HUES48 (cell line): ENCODE results near the gene CLDN9.

Source experiments
- H3K27ac ChIP-seq: one replicate; pipeline ENCODE4 v1.7.0; 2013; ENCODE audit warnings: low read depth, low read length, inconsistent platforms
- H3K27me3 ChIP-seq: 2 replicates; pipeline ENCODE4 v1.6.1; 2013; ENCODE audit warnings: mild to moderate bottlenecking, low read length; ENCODE audit not compliant: control insufficient read depth, insufficient read depth
- H3K36me3 ChIP-seq: 2 replicates; pipeline ENCODE4 v1.6.1; 2013; ENCODE audit warnings: low read length; ENCODE audit not compliant: control insufficient read depth, insufficient read depth
- H3K4me1 ChIP-seq: 2 replicates; pipeline ENCODE4 v1.6.1; 2013; ENCODE audit warnings: mild to moderate bottlenecking, low read length; ENCODE audit not compliant: control insufficient read depth, insufficient read depth
- H3K4me3 ChIP-seq: 2 replicates; pipeline ENCODE4 v1.5.1; 2013; ENCODE audit warnings: mild to moderate bottlenecking, low read depth, low read length
- H3K9ac ChIP-seq: 2 replicates; pipeline ENCODE4 v1.6.1; 2013; ENCODE audit warnings: mild to moderate bottlenecking, low read depth, low read length, moderate library complexity
- H3K9me3 ChIP-seq: 2 replicates; pipeline ENCODE4 v1.6.1; 2013; ENCODE audit warnings: low read length; ENCODE audit not compliant: control insufficient read depth, insufficient read depth

The CLDN9 gene

DNA sequence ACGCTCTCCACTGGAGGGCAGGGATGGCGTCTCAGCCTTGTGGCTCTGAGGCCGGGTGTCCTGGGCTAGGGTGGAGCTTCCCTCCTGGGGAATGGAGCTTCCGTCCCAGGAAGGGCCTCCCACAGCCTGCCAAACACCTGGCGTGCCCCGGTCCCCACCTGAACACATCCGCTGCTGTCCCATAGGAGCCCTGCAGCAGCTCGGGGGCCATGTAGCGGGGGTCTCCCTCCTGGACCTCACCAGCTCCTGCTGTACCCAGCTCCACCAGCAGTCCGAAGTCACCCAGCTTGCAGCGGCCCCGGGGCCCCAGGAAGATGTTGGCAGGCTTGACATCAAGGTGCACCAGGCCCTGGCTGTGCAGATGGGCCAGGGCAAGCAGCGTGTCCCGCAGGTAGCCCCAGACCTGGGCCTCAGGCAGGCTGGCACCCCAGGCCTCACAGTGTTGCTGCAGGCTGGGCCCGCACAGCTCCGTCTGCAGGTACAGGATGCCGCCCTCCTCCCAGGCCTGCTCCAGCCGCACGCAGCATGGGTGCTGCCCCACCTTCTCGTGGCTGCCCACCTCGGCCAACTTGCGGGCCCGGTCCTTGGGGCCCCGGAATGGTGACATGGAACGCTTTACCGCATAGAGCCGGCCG lies 37.4 kb upstream of the CLDN9 start:
- no peak overlapping the region for H3K9ac ChIP-seq
- H3K36me3 ChIP-seq: peaks cover 75% of the 10 kb centered on the region

DNA sequence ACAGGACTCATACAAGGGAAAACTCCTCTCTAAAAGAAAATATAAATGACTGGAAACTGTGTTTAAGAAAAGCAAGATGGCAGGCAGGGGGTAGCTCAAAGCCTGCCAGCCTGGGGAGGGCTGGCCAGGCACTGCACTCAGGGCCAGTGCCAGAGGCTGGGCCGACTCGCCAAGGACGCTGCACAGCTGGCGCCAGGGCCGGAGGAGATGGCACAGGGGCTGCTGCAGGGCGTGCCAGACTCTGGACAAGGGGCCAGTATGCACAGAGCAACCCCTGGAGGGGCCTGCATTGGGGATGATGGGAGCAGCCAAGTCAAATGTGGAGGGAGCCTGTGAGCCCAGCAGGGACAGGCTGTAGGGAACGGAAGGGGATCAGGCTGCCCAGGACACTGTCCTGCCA lies 36.5 kb upstream of the CLDN9 start:
- Histone ChIP-seq H3K4me3 (no peak overlapping the region), H3K9me3 (no peaks in the 10 kb centered on the region), H3K27me3 (no peaks in the 10 kb centered on the region), H3K4me1 (peaks cover 10% of the 10 kb centered on the region), H3K27ac (no peak overlapping the region), H3K9ac (no peak overlapping the region), H3K36me3 (peaks cover 74% of the 10 kb centered on the region)

More for the DNA sequence above, 37.4 kb upstream of the CLDN9 start:
- Histone ChIP-seq H3K4me3 (no peak overlapping the region), H3K9me3 (no peaks in the 10 kb centered on the region), H3K27me3 (no peaks in the 10 kb centered on the region), H3K27ac (no peak overlapping the region), H3K4me1 (peaks cover 10% of the 10 kb centered on the region)

DNA sequence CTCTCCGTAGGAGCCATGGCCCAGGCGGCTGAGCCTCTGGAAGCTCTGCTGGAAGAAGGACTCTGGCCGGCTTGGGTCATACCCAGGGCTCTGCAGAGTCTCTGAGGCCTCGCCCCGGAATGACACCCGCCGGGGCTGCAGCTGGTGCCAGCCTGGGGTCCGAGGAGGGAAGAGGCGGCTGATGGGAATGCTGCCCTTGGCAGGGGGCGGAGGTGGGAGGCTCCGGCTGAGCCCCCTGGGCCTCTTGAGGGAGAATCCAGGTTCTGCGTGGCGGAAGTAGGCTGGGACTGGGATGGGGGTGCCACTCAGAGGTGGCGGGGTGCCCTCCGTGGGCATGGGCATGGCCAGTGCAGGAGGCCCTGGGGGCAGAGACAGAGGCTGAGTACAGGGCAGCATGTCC lies 36.0 kb upstream of the CLDN9 start:
- peaks cover 69% of the 10 kb centered on the region for H3K36me3 ChIP-seq
- H3K9me3 ChIP-seq: no peaks in the 10 kb centered on the region
- no peak overlapping the region for H3K4me3 ChIP-seq
- H3K4me1 ChIP-seq: peaks cover 15% of the 10 kb centered on the region
- H3K9ac ChIP-seq: no peak overlapping the region
- H3K27ac ChIP-seq: no peak overlapping the region
- no peaks in the 10 kb centered on the region for H3K27me3 ChIP-seq

DNA sequence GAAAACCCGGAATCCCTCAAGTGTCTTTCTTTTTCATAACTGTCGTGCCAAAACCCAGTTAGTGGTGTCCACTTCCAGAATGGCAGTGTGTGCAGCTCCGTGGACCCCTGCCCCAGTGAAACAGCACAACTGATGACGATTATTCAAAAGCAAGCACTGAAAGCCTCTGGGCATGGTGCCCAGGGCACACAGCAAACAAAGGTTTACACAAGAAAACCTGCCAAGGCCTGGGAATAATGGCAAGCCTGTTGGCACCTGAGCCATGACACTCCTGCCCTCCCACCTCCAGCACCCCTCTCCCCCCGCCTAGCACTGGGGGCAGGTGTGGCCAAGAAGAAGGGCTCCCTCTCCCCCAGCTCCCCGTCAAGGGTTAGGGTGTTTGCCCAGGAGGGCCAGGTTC lies 35.3 kb upstream of the CLDN9 start:
- no peak overlapping the region for H3K27ac ChIP-seq
- peaks cover 62% of the 10 kb centered on the region for H3K36me3 ChIP-seq
- H3K4me3 ChIP-seq: no peak overlapping the region
- no peak overlapping the region for H3K9ac ChIP-seq
- H3K9me3 ChIP-seq: no peaks in the 10 kb centered on the region
- H3K27me3 ChIP-seq: no peaks in the 10 kb centered on the region
- peaks cover 23% of the 10 kb centered on the region for H3K4me1 ChIP-seq

DNA sequence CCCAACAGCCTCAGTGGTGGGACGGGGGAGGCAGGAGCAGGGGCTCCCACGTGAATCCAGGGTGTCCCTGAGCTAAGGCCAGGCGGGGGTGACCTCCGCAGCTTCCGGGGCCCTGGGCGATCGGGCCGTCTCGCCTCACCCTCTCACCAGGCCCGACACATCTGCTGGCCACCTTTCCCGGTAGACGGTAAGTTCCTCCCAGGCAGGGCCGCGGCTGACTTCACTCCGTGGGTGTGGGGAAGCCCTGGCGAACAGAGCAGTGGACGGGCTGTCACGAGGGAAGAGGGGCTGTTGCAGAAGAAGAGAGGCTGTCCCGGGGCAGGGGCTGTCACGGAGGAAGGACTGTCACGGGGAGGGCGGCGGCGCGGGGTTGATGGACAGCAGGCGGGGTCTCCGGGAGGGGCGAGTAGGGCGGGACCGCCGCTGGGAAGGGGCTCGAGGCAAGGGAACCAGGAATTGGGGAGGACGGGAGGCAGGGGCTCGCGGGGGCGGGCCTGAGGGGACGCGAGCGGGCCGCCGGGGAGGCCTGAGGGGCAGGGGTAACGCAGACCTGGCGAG lies 33.0 kb upstream of the CLDN9 start:
- peak overlapping the region; percentile 88; the same call in 1 of the 2 replicates for H3K9ac ChIP-seq
- H3K27ac ChIP-seq: peak overlapping the region; percentile 98
- H3K4me1 ChIP-seq: peaks cover 27% of the 10 kb centered on the region
- H3K9me3 ChIP-seq: no peaks in the 10 kb centered on the region
- H3K36me3 ChIP-seq: peaks cover 40% of the 10 kb centered on the region
- H3K27me3 ChIP-seq: no peaks in the 10 kb centered on the region
- peak overlapping the region; percentile 86 for H3K4me3 ChIP-seq

DNA sequence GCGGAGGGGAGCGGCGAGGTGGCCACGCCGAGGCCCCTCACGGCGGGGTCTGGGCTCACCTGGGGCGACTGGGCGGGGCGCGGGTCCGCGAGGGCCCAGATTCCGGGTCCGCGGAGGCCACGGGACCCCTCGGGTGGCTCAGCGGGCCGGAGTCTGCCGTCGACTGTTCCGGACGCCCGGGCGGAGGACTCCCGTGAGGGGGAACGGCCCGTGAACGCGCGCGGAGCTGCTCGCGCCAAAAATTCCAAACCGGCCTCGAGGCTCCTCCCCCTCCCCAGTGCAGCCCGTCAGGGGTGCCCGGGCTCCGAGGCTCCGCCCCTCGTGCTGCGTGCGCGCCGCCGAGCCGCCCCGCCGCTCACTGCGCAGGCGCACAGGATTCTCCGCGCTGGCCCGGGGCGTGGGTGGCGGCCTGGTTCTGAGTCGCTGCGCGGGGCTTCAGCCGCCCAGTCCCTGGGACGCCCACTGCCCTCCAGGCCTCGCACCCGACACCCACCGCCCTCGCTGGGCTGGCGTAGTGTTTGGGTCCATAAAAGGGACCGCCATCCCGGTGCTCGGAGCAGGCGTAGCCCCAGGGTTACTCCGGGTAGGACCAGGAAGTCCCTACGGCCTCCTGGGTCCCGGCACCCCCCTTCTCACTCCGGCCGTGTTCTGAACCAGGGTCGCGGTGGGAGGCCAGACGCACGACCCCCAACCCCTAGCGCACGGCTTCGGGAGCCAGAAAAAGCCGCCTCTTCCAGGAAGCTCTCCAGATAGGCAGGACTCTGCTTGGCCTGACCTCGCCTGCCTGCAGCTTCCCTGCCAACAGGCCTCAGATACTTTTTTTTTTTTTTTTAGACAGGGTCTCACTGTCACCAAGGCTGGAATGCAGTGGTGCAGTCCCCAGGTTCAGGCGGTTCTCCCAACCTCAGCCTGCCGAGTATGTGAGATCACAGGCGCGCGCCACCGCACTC lies 32.2 kb upstream of the CLDN9 start, which contains the start of gene PKMYT1:
Gene PKMYT1, minus strand, starts transcription at position 220 of the 950 bp plus-strand sequence. CDS start 789 bp downstream, outside the sequence.
- H3K36me3 ChIP-seq: peaks cover 32% of the 10 kb centered on the region
- H3K4me3 ChIP-seq: peak within 1 kb of the TSS; percentile 86
- peak within 1 kb of the TSS; percentile 88 for H3K9ac ChIP-seq
- H3K27me3 ChIP-seq: no peaks in the 10 kb centered on the region
- no peaks in the 10 kb centered on the region for H3K9me3 ChIP-seq
- peak within 1 kb of the TSS; percentile 98 for H3K27ac ChIP-seq
- H3K4me1 ChIP-seq: peaks cover 27% of the 10 kb centered on the region

DNA sequence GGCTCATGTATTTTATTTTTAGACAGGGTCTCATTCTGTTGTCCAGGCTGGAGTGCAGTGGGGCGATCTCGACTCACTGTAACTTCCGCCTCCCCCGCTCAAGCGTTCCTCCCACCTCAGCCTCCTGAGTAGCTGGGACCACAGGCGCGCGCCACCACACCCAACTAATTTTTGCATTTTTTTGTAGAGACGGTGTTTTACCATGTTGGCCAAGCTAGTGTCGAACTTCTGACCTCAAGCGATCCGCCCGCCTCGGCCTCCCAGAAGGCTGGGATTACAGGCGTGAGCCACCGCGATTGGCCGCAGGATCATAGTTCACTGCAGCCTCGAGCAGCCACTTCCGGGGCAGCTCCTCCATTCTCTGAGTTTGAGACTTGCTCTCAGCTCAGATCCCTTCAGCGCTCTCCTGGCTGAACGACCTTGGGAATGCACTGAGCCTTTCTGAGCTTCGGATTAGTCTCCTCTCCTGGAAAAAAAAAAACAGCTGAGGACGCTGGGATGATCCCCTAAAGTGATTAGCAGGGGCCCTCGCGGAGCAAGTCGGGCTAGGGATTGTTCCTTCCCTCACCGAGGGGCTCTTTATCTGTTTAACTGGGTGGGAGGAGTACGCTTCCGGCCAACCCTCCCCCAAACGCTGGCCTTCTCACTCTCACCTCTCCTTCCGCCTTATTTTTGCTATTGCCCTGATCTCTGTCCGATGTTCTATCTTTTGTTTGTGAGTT lies 31.4 kb upstream of the CLDN9 start:
- H3K36me3 ChIP-seq: peaks cover 24% of the 10 kb centered on the region
- H3K27me3 ChIP-seq: no peaks in the 10 kb centered on the region
- no peaks in the 10 kb centered on the region for H3K9me3 ChIP-seq
- H3K4me1 ChIP-seq: peaks cover 27% of the 10 kb centered on the region
- H3K4me3 ChIP-seq: peak overlapping the region; percentile 86
- peak overlapping the region; percentile 88; the same call in 1 of the 2 replicates for H3K9ac ChIP-seq
- peak overlapping the region; percentile 98 for H3K27ac ChIP-seq

DNA sequence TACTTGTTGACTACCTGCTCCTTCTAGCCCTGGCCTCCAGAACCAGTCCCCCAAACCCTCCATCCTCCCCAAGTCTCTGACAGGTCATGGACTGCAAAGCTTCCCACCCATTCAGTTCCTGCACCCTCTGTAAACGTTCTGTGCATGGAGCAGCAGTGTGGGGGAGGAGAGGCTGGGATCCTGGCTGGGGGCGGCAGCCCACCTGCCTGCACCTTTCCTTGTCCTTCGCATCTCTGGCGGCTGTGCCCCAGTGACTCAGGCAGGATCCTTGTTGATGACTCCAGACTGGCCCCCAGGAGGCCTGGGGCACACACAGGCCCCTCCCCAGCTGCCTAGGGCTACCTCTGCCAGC lies 30.8 kb upstream of the CLDN9 start:
- Histone ChIP-seq H3K27ac (peak overlapping the region; percentile 98), H3K27me3 (no peaks in the 10 kb centered on the region), H3K4me3 (peak overlapping the region; percentile 86), H3K4me1 (peaks cover 27% of the 10 kb centered on the region), H3K36me3 (peaks cover 19% of the 10 kb centered on the region), H3K9me3 (no peaks in the 10 kb centered on the region), H3K9ac (peak overlapping the region; percentile 88; the same call in 1 of the 2 replicates)

DNA sequence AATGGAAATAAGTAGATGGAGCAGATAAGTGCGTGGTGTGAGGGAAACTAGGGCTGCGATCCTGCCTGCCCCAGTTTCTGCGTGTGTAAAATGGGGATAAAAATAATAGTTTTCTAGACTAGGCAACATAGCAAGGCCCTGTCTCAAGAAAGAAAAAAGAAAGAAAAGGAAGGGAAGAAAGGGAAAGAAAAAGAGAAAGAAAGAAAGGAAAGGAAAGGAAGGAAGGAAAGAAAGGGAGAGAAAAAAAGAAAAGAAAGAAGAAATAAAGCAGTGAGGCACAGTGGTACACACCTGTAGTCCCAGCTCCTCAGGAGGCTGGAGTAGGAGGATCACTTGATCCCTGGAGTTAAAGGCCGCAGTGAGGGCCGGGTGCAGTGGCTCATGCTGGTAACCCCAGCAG lies 30.3 kb upstream of the CLDN9 start:
- no peak overlapping the region for H3K9ac ChIP-seq
- peak overlapping the region; percentile 98 for H3K27ac ChIP-seq
- no peaks in the 10 kb centered on the region for H3K27me3 ChIP-seq
- H3K9me3 ChIP-seq: no peaks in the 10 kb centered on the region
- H3K4me1 ChIP-seq: peaks cover 27% of the 10 kb centered on the region
- no peak overlapping the region for H3K4me3 ChIP-seq
- peaks cover 13% of the 10 kb centered on the region for H3K36me3 ChIP-seq

DNA sequence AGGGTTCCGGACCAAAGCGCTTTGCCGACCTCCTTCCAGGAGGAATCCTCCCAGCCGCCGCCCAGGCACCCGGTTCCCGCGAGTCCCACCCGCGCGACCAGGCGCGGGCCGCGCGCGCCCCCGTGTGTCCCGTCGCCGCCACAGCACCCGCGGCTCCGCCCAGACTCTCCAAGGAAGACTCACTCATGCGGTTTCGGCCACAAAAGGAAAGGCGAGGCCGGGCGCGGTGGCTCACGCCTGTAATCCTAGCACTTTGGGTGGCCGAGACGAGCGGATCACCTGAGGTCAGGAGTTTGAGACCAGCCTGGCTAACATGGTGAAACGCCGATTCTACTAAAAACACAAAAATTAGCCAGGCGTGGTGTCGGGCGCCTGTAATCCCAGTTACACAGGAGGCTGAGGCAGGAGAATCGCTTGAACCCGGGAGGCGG lies 29.0 kb upstream of the CLDN9 start:
- H3K27me3 ChIP-seq: no peaks in the 10 kb centered on the region
- no peak overlapping the region for H3K9ac ChIP-seq
- H3K9me3 ChIP-seq: no peaks in the 10 kb centered on the region
- H3K36me3 ChIP-seq: 0 out of 2 replicates have a peak, but pooled peaks cover 5% of the 10 kb centered on the region
- no peak overlapping the region for H3K4me3 ChIP-seq
- peaks cover 27% of the 10 kb centered on the region for H3K4me1 ChIP-seq
- H3K27ac ChIP-seq: peak overlapping the region; percentile 35
